ENCODE measurements around the gene C18orf63.

DNA sequence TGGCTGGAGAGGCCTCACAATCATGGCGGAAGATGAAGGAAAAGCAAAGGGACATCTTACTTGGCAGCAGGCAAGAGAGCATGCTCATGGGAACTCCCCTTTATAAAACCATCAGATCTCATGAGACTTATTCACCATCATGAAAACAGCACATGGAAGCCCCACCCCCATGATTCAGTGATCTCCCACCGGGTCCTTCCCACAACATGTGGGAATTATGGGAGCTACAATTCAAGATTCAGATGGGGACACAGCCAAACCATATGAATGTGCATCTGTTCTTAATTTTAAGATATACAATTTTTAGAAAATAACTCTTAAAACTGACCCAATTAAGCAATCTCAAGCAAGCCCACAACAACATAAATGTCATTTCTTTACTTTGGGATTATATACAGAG, 12.6 kb downstream of the C18orf63 start:
- no peak for TF ChIP-seq POLR2A (IDR thresholded peaks at IDR 0.05; ENCODE audit: low read length)
- TF ChIP-seq GATA1 (IDR thresholded peaks at IDR 0.05; ENCODE audit: low read depth, low read length) = no peak

All from erythroblast (primary cell).